K562 (cell line): ENCODE measurements around the gene MDC1. TPM values are rescaled to one million over a fixed set of nuclear protein-coding genes. Genes with fewer than 3 reads are reported as not detected.
A peak's percentile ranks its signal among the peaks of the same experiment; 100 is the strongest.

Experiments
- ASH1L ChIP-seq: fragments of 450-650 bp; IDR thresholded peaks from 2 replicates; pipeline ENCODE4 v1.6.1; 2018; ENCODE audit warnings: borderline replicate concordance, mild to moderate bottlenecking, low read depth; ENCODE audit not compliant: partially characterized antibody
- DMBX1 ChIP-seq: fragments of 250-450 bp; sonication (Bioruptor Pico); IDR thresholded peaks from 2 replicates; pipeline ENCODE4 v1.8.0; 2022; ENCODE audit warnings: inconsistent platforms, mild to moderate bottlenecking, moderate library complexity, borderline replicate concordance
- KDM5B ChIP-seq: fragments of 200-600 bp; sonication (generic); IDR thresholded peaks from 2 replicates; pipeline ENCODE4 v1.6.1; 2012; ENCODE audit warnings: low read depth, mild to moderate bottlenecking, moderate library complexity, low read length, control low read depth, inconsistent platforms; ENCODE audit not compliant: insufficient replicate concordance
- MEIS2 ChIP-seq: fragments of 450-650 bp; IDR thresholded peaks from 2 replicates; pipeline ENCODE4 v1.6.1; 2014; ENCODE audit warnings: mild to moderate bottlenecking; ENCODE audit not compliant: partially characterized antibody
- MIER1 ChIP-seq: fragments of 450-650 bp; IDR thresholded peaks from 2 replicates; pipeline ENCODE4 v1.6.1; 2016; ENCODE audit warnings: antibody characterized with exemption, mild to moderate bottlenecking, low read depth
- NCOR1 ChIP-seq: fragments of 450-650 bp; IDR thresholded peaks from 2 replicates; pipeline ENCODE4 v1.6.1; 2016; ENCODE audit warnings: mild to moderate bottlenecking, moderate library complexity
- PCBP1 ChIP-seq: fragments of 200-400 bp; formaldehyde crosslinking; IDR thresholded peaks from 2 replicates; pipeline ENCODE4 v1.6.1; 2018; ENCODE audit warnings: mild to moderate bottlenecking, low read depth, low read length; ENCODE audit not compliant: poor library complexity, severe bottlenecking
- RAD51 ChIP-seq: fragments of 450-650 bp; IDR thresholded peaks from 2 replicates; pipeline ENCODE4 v1.7.1; 2016; ENCODE audit warnings: low read depth, mild to moderate bottlenecking, borderline replicate concordance
- SAFB2 ChIP-seq: fragments of 200-400 bp; formaldehyde crosslinking; IDR thresholded peaks from 2 replicates; pipeline ENCODE4 v1.6.1; 2018; ENCODE audit warnings: borderline replicate concordance, low read length, low read depth, moderate library complexity; ENCODE audit not compliant: severe bottlenecking
- TOE1 ChIP-seq, 2 experiments: fragments of 450-650 bp in 1 of 2; sonication (generic) in 1 of 2; formaldehyde crosslinking in 1 of 2; IDR thresholded peaks; 2 replicates each; pipeline versions ENCODE4 v1.7.1 to v1.8.0; 2016 to 2022; ENCODE audit warnings: borderline replicate concordance in 2 of 2, mild to moderate bottlenecking in 2 of 2, antibody characterized with exemption in 1 of 2, inconsistent platforms in 1 of 2, low read depth in 1 of 2, missing genetic modification reagents in 1 of 2, moderate library complexity in 1 of 2
- TRIM24 ChIP-seq, 2 experiments: fragments of 450-650 bp; IDR thresholded peaks; 2 replicates each; pipeline ENCODE4 v1.6.1; 2016
- ZC3H4 ChIP-seq: sonication (generic); formaldehyde crosslinking; IDR thresholded peaks from 2 replicates; pipeline ENCODE4 v1.9.0; 2021; ENCODE audit warnings: missing genetic modification reagents, borderline replicate concordance
- polyA plus RNA-seq, 8 experiments: library from polyadenylated mRNA; depleted of rRNA in 4 of 8; stranded (reverse) in 5 of 8; unstranded in 3 of 8; fragments of >200 nt; fragmentation: Nextera tagmentation in 2 of 8; fragmentation: Illumina TruSeq in 1 of 8; extraction: Ambion mirVana in 2 of 8; extraction: Trizol in 1 of 8; gene quantifications; 2 replicates each; pipeline versions ENCODE4 v1.2.1 to v1.2.3, GENCODE V29; 2011 to 2014; ENCODE audit warnings: inconsistent platforms in 1 of 8, missing spikeins in 1 of 8
- total RNA-seq, 7 experiments: library from RNA; depleted of rRNA in 6 of 7; stranded (reverse); fragments of >200 nt in 6 of 7; fragmentation: Illumina TruSeq in 2 of 7; extraction: Trizol in 2 of 7; gene quantifications; 2 replicates each; pipeline versions ENCODE4 v1.2.1 to v1.2.3, GENCODE V29; 2011 to 2021; ENCODE audit warnings: low replicate concordance in 1 of 7
- TF ChIP-seq, protein P1 (sequence below): fragments of 450-650 bp; IDR thresholded peaks from 2 replicates; pipeline ENCODE4 v1.6.1; 2017; ENCODE audit warnings: antibody characterized with exemption, mild to moderate bottlenecking
- TF ChIP-seq, protein P2 (sequence below), 2 experiments: fragments of 450-650 bp in 1 of 2; sonication (generic) in 1 of 2; formaldehyde crosslinking in 1 of 2; IDR thresholded peaks; 2 replicates each; pipeline versions ENCODE4 v1.7.1 to v1.9.0; 2016 to 2022; ENCODE audit warnings: inconsistent platforms in 1 of 2, mild to moderate bottlenecking in 1 of 2, missing genetic modification reagents in 1 of 2

The MDC1 gene
- total and polyA plus RNA-seq, 9 of the 15 experiments (the other 6 are each of a cell fraction or from before 2014, with no cell fraction given), result 8.2 to 114 (median 20.0) TPM

DNA sequence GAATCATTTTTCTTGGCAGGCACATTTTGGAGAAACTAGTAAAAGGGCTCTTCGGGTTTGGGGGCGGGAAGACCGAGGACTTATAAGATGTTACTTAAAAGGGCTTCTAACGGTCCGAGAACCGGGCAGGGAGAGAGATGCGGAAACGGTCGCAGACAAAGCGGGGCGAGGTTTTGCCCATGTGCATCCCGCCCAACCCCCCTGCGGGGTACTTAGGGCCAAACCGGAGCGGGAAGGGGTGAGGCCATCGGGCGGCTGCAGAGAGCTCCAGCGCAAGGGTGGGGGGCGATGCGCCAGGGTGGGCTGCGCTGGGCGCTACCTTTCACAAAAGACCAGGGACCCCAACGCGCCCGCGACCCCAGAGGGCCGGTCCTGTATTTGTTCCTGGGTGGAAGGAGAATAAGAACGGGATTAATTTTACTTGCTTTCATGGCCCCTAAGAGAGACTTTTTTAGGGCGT lies 3.7 kb upstream of the MDC1 start (continued):
- TF ChIP-seq, protein P1, sequence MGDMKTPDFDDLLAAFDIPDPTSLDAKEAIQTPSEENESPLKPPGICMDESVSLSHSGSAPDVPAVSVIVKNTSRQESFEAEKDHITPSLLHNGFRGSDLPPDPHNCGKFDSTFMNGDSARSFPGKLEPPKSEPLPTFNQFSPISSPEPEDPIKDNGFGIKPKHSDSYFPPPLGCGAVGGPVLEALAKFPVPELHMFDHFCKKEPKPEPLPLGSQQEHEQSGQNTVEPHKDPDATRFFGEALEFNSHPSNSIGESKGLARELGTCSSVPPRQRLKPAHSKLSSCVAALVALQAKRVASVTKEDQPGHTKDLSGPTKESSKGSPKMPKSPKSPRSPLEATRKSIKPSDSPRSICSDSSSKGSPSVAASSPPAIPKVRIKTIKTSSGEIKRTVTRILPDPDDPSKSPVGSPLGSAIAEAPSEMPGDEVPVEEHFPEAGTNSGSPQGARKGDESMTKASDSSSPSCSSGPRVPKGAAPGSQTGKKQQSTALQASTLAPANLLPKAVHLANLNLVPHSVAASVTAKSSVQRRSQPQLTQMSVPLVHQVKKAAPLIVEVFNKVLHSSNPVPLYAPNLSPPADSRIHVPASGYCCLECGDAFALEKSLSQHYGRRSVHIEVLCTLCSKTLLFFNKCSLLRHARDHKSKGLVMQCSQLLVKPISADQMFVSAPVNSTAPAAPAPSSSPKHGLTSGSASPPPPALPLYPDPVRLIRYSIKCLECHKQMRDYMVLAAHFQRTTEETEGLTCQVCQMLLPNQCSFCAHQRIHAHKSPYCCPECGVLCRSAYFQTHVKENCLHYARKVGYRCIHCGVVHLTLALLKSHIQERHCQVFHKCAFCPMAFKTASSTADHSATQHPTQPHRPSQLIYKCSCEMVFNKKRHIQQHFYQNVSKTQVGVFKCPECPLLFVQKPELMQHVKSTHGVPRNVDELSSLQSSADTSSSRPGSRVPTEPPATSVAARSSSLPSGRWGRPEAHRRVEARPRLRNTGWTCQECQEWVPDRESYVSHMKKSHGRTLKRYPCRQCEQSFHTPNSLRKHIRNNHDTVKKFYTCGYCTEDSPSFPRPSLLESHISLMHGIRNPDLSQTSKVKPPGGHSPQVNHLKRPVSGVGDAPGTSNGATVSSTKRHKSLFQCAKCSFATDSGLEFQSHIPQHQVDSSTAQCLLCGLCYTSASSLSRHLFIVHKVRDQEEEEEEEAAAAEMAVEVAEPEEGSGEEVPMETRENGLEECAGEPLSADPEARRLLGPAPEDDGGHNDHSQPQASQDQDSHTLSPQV, result 0 out of 2 replicates have a peak, but pooled peaks have one; percentile 36
- TF ChIP-seq SAFB2, result no peak
- no peak for TF ChIP-seq PCBP1
- no peak for TF ChIP-seq RAD51
- TF ChIP-seq TRIM24 (IDR thresholded peaks at IDR 0.05), result no peak
- TF ChIP-seq TOE1 (IDR thresholded peaks at IDR 0.05; ENCODE audit: borderline replicate concordance), result no peak
- no peak for TF ChIP-seq TOE1 (CRISPR knock-in tag; IDR thresholded peaks at IDR 0.05; ENCODE audit: borderline replicate concordance, low read depth)
- 0 out of 2 replicates have a peak, but pooled peaks have one; percentile 2 for TF ChIP-seq NCOR1
- TF ChIP-seq MIER1, result no peak
- TF ChIP-seq, protein P2, sequence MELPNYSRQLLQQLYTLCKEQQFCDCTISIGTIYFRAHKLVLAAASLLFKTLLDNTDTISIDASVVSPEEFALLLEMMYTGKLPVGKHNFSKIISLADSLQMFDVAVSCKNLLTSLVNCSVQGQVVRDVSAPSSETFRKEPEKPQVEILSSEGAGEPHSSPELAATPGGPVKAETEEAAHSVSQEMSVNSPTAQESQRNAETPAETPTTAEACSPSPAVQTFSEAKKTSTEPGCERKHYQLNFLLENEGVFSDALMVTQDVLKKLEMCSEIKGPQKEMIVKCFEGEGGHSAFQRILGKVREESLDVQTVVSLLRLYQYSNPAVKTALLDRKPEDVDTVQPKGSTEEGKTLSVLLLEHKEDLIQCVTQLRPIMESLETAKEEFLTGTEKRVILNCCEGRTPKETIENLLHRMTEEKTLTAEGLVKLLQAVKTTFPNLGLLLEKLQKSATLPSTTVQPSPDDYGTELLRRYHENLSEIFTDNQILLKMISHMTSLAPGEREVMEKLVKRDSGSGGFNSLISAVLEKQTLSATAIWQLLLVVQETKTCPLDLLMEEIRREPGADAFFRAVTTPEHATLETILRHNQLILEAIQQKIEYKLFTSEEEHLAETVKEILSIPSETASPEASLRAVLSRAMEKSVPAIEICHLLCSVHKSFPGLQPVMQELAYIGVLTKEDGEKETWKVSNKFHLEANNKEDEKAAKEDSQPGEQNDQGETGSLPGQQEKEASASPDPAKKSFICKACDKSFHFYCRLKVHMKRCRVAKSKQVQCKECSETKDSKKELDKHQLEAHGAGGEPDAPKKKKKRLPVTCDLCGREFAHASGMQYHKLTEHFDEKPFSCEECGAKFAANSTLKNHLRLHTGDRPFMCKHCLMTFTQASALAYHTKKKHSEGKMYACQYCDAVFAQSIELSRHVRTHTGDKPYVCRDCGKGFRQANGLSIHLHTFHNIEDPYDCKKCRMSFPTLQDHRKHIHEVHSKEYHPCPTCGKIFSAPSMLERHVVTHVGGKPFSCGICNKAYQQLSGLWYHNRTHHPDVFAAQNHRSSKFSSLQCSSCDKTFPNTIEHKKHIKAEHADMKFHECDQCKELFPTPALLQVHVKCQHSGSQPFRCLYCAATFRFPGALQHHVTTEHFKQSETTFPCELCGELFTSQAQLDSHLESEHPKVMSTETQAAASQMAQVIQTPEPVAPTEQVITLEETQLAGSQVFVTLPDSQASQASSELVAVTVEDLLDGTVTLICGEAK (IDR thresholded peaks at IDR 0.05), result no peak
- TF ChIP-seq, protein P2 (CRISPR knock-in tag; IDR thresholded peaks at IDR 0.05), result no peak
- no peak for TF ChIP-seq MEIS2
- no peak for TF ChIP-seq ASH1L
- peak; percentile 18 for TF ChIP-seq KDM5B
- no peak for TF ChIP-seq DMBX1 (CRISPR knock-in tag)
- no peak for TF ChIP-seq ZC3H4 (CRISPR knock-in tag)
